Activated CD8-positive, alpha-beta T cell treated with anti-CD3 and anti-CD28 coated beads for 36 hours (primary cell): ENCODE measurements around the gene CACNA2D3. TPM values are rescaled to one million over a fixed set of nuclear protein-coding genes. Genes with fewer than 3 reads are reported as not detected.

ENCODE experiments used
- ATAC-seq: fragments of 200-7000 bp; cut with Tn5 transposase; one replicate; pipeline ENCODE4 v1.10.0; 2021; ENCODE audit warnings: mild to moderate bottlenecking, moderate library complexity
- CTCF ChIA-PET: fragments of 350-600 bp; sonication (Branson Sonifier 250); formaldehyde crosslinking; loops from one replicate; lab custom pipeline; 2021; ENCODE audit warnings: antibody characterized with exemption; lab: Charles Lee
- POLR2A ChIA-PET: fragments of 350-600 bp; sonication (Branson Sonifier 250); formaldehyde crosslinking; loops from one replicate; lab custom pipeline; 2021; ENCODE audit warnings: antibody characterized with exemption; lab: Charles Lee
- DNase-seq: peaks from one replicate; pipeline ENCODE4 v3.0.0-alpha.2; 2020
- H3K27ac Mint-ChIP-seq: one replicate; pipeline ENCODE4 v1.8.0; 2021; ENCODE audit warnings: mild to moderate bottlenecking, mixed read lengths
- H3K27me3 Mint-ChIP-seq: one replicate; pipeline ENCODE4 v1.8.0; 2021; ENCODE audit warnings: mixed read lengths
- H3K36me3 Mint-ChIP-seq: one replicate; pipeline ENCODE4 v1.8.0; 2021; ENCODE audit warnings: low read depth, mixed read lengths
- H3K4me1 Mint-ChIP-seq: one replicate; pipeline ENCODE4 v1.8.0; 2021; ENCODE audit warnings: low read depth, mixed read lengths
- H3K4me3 Mint-ChIP-seq: one replicate; pipeline ENCODE4 v1.8.0; 2021; ENCODE audit warnings: mild to moderate bottlenecking, moderate library complexity, mixed read lengths
- H3K9me3 Mint-ChIP-seq: one replicate; pipeline ENCODE4 v1.8.0; 2021; ENCODE audit warnings: mixed read lengths
- intact Hi-C: fragments of 100-400 bp; cut with micrococcal nuclease; formaldehyde crosslinking; loops from one replicate; pipeline ENCODE4 v1.10.0; 2022
- total RNA-seq, 2 experiments: library from RNA; stranded (reverse); gene quantifications; one replicate each; pipeline ENCODE4 v1.2.3, GENCODE V29; 2021
- TF ChIP-seq, protein P1 (sequence below): fragments of 200-600 bp; IDR thresholded peaks from one replicate; pipeline ENCODE4 v1.8.0; 2022; ENCODE audit warnings: antibody characterized with exemption, mild to moderate bottlenecking

CACNA2D3 gene
- total RNA-seq, 2 experiments from 2014 or later: not detected

DNA sequence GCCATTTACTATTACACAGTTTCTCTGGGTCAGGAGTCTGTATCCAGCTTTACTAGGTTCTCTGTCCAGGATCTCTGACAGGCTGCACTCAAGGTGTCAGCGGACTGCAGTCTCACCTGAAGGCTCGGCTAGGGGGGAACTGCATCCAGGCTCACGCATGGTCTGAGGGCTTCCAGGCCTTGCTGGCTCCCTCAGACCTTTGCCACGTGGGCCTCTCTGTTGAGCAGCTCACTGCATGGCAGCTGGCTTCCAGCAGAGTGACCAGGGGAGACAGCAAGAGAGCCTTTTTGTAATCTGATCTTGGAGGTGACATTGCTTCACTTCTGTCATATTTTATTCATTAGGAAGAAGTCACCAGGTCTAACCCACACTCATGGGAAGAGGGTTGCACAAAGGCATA, 152.3 kb downstream of the CACNA2D3 start:
- Mint-ChIP-seq H3K4me3 (no peak overlapping the region), H3K27ac (no peak overlapping the region), H3K36me3 (no peaks in the 10 kb centered on the region), H3K4me1 (no peaks in the 10 kb centered on the region), H3K9me3 (peaks cover 3% of the 10 kb centered on the region), H3K27me3 (no peaks in the 10 kb centered on the region)
- intact Hi-C loops: no loop called here
- DNase-seq (no peak), ATAC-seq (no peak)
- TF ChIP-seq, protein P1, sequence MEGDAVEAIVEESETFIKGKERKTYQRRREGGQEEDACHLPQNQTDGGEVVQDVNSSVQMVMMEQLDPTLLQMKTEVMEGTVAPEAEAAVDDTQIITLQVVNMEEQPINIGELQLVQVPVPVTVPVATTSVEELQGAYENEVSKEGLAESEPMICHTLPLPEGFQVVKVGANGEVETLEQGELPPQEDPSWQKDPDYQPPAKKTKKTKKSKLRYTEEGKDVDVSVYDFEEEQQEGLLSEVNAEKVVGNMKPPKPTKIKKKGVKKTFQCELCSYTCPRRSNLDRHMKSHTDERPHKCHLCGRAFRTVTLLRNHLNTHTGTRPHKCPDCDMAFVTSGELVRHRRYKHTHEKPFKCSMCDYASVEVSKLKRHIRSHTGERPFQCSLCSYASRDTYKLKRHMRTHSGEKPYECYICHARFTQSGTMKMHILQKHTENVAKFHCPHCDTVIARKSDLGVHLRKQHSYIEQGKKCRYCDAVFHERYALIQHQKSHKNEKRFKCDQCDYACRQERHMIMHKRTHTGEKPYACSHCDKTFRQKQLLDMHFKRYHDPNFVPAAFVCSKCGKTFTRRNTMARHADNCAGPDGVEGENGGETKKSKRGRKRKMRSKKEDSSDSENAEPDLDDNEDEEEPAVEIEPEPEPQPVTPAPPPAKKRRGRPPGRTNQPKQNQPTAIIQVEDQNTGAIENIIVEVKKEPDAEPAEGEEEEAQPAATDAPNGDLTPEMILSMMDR: no peak
- CTCF ChIA-PET: no interaction called here
- POLR2A ChIA-PET: no interaction called here

DNA sequence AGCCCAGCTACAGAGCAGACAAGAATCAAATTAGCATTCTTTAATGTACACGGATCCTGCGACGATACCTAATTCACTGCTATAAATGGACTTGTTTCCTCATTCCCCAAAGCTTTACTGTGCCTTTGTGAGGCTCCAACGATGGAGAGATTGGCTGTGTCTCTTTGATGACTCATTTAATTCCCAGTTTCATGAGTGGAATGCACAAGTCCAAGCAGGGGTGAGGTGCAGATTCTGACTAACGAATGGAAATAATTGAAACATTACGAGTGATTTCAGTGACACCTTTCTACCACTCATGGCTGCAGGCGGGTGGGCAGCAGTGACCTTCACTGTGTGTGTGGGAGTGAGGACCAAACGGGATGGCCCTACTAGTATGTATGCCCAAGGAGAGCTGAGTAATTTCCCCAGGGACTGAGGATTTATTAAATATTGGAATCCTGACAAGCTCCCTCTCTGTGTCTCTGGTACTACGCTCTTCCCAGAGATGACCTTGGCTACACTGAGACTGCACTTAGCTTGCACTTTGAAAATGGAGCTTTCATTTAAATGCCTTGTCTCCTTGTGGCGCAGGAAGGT, 156.7 kb downstream of the CACNA2D3 start:
- H3K4me3 Mint-ChIP-seq: no peak overlapping the region
- ATAC-seq (no peak), DNase-seq (no peak)
- intact Hi-C loops: no loop called here
- no peaks in the 10 kb centered on the region for H3K36me3 Mint-ChIP-seq
- H3K27me3 Mint-ChIP-seq: peaks cover 6% of the 10 kb centered on the region
- no peak overlapping the region for H3K27ac Mint-ChIP-seq
- peaks cover 3% of the 10 kb centered on the region for H3K9me3 Mint-ChIP-seq
- H3K4me1 Mint-ChIP-seq: no peaks in the 10 kb centered on the region
- ChIA-PET POLR2A (no interaction called here), CTCF (no interaction called here)
- TF ChIP-seq, protein P1: no peak

DNA sequence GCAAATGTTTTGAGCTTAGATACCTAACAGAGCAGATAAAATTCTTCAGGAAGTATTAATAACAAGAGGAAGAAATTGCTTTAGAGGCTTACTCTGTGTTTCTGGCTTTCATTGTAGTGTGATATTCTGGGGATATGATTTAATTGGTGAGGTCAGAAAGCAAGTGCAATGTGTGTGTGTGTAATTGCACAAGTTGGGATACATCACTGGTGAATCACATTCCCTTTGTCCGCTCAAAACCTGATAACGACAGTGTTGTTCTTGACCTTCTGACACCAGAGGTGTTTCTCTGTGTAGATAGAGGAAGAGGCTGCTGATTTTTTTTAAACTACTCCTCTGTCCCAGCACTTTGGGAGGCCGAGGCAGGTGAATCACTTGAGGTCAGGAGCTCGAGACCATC, 161.1 kb downstream of the CACNA2D3 start:
- TF ChIP-seq, protein P1: no peak
- H3K9me3 Mint-ChIP-seq: no peaks in the 10 kb centered on the region
- H3K27me3 Mint-ChIP-seq: peaks cover 6% of the 10 kb centered on the region
- H3K4me3 Mint-ChIP-seq: no peak overlapping the region
- intact Hi-C loops: no loop called here
- ATAC-seq (no peak), DNase-seq (no peak)
- CTCF ChIA-PET: no interaction called here
- POLR2A ChIA-PET: no interaction called here
- no peaks in the 10 kb centered on the region for H3K36me3 Mint-ChIP-seq
- no peak overlapping the region for H3K27ac Mint-ChIP-seq
- no peaks in the 10 kb centered on the region for H3K4me1 Mint-ChIP-seq

DNA sequence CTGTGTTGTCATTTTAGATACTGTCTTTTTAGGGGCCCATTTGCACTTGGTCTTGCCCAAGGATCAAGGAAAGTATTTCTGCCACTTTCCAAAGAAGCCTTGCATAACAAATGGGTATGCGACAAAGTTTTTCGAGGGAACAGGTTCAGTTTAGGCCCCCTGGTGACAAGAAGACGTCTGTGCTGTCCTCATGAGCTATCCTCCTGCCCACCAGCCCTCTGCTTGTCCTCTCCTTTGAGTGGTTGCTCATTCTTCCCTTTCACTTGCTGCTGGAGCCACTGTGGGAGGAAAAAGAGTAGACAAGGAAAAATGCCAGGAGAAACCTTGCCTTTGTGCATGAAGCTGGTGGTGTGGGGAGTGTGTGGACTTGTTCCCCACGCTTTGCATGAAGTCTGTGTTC, 171.9 kb downstream of the CACNA2D3 start:
- Mint-ChIP-seq H3K36me3 (no peaks in the 10 kb centered on the region), H3K27ac (no peak overlapping the region), H3K4me1 (no peaks in the 10 kb centered on the region), H3K4me3 (no peak overlapping the region), H3K9me3 (peaks cover 3% of the 10 kb centered on the region), H3K27me3 (peaks cover 4% of the 10 kb centered on the region)
- ChIA-PET POLR2A (interaction anchor here (0.5 kb wide), 1 partner anchor 140 kb away, joined by 3 read pairs; no protein-coding TSS in a partner anchor), CTCF (interaction anchor here (0.9 kb wide), 1 partner anchor 356 kb away, joined by 3 read pairs; no protein-coding TSS in a partner anchor)
- ATAC-seq: no peak
- no peak for DNase-seq
- intact Hi-C loops: no loop called here
- TF ChIP-seq, protein P1: no peak

DNA sequence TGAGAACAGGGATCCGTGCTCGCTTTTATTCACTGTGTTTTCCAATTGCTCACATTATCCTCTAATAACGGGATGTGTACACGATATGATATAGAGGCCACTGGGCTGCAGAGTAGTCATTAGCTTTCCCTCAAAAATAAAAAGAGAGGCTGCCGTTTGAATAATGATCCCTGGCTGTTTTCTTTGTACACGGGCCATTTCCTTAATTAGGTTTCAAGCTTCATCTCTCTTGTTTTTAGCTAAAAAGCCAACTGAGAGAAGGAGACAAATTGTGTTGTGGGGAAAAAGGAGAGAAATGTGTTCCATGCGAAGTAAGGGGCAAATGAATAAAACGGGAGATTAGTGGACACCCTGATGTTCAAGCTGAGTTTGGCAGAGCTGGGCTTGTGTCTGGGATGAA, 174.2 kb downstream of the CACNA2D3 start:
- Mint-ChIP-seq H3K4me1 (no peaks in the 10 kb centered on the region), H3K9me3 (peaks cover 2% of the 10 kb centered on the region), H3K4me3 (no peak overlapping the region), H3K36me3 (no peaks in the 10 kb centered on the region), H3K27me3 (peaks cover 4% of the 10 kb centered on the region), H3K27ac (no peak overlapping the region)
- ATAC-seq (no peak), DNase-seq (no peak)
- ChIA-PET CTCF (no interaction called here), POLR2A (no interaction called here)
- TF ChIP-seq, protein P1: no peak
- intact Hi-C loops: no loop called here
